ENCODE measurements around the gene GPR176.

GPR176 gene

GRCh38 chr15:39803016-39803415, 117.0 kb downstream of the GPR176 start:
- CTCF ChIA-PET: interaction anchor here (0.5 to 1.2 kb wide), 2 partner anchors 72 to 132 kb away, joined by 3 read pairs; no protein-coding TSS in a partner anchor
- TF ChIP-seq TSHZ1 (tag by site-specific recombination; IDR thresholded peaks at IDR 0.05; ENCODE audit: borderline replicate concordance): no peak
- TF ChIP-seq ZNF529 (tag by site-specific recombination; IDR thresholded peaks at IDR 0.05; ENCODE audit: insufficient replicate concordance): no peak
- TF ChIP-seq ZNF23 (tag by site-specific recombination; IDR thresholded peaks at IDR 0.05; ENCODE audit: borderline replicate concordance): no peak
- no peak for TF ChIP-seq ZNF174 (tag by site-specific recombination; IDR thresholded peaks at IDR 0.05)
- no peak for TF ChIP-seq ZNF211 (tag by site-specific recombination; IDR thresholded peaks at IDR 0.05; ENCODE audit: low read depth)
- Histone ChIP-seq H3K36me3 (ENCODE audit: control insufficient read depth in 2 of 2, insufficient read depth in 1 of 2, low read length in 2 of 2) (no peaks in the 10 kb centered on the region), H3K4me3 (ENCODE audit: low read depth, low read length) (no peak overlapping the region), H3K4me1 (ENCODE audit: control insufficient read depth, insufficient read depth, low read length) (no peaks in the 10 kb centered on the region), H3K9me3 (ENCODE audit: control insufficient read depth, insufficient read depth, low read depth, low read length) (no peaks in the 10 kb centered on the region), H3K27ac (ENCODE audit: extremely low read depth, low read depth, low read length) (no peak overlapping the region)
- POLR2A ChIA-PET: interaction anchor here (0.7 kb wide), 1 partner anchor 23 kb away, joined by 4 read pairs; no protein-coding TSS in a partner anchor

- TF ChIP-seq ZNF23 (tag by site-specific recombination; IDR thresholded peaks at IDR 0.05; ENCODE audit: borderline replicate concordance): no peak
- TF ChIP-seq ZEB2 (tag by site-specific recombination; IDR thresholded peaks at IDR 0.05): no peak
- no peak for TF ChIP-seq SP2 (tag by site-specific recombination; IDR thresholded peaks at IDR 0.05)
- TF ChIP-seq ZNF155 (tag by site-specific recombination; IDR thresholded peaks at IDR 0.05): no peak
- no peak for TF ChIP-seq SETDB1 (IDR thresholded peaks at IDR 0.05; ENCODE audit: insufficient read length, low read length)
- no peak for TF ChIP-seq KLF1 (tag by site-specific recombination; IDR thresholded peaks at IDR 0.05)
- no peak for TF ChIP-seq ZNF518A (tag by site-specific recombination; conservative IDR thresholded peaks at IDR 0.05; ENCODE audit: low read depth)
- TF ChIP-seq OVOL3 (tag by site-specific recombination; IDR thresholded peaks at IDR 0.05): no peak
- no peak for TF ChIP-seq ZSCAN18 (tag by site-specific recombination; IDR thresholded peaks at IDR 0.05)
- no peak for TF ChIP-seq ZNF791 (tag by site-specific recombination; IDR thresholded peaks at IDR 0.05)
- TF ChIP-seq ZNF555 (tag by site-specific recombination; conservative IDR thresholded peaks at IDR 0.05): no peak
- no peak for TF ChIP-seq ZNF785 (tag by site-specific recombination; IDR thresholded peaks at IDR 0.05)
- no peak for TF ChIP-seq KLF17 (tag by site-specific recombination; IDR thresholded peaks at IDR 0.05)
- no peak for TF ChIP-seq ZNF558 (tag by site-specific recombination; IDR thresholded peaks at IDR 0.05)
- Histone ChIP-seq H3K4me3 (ENCODE audit: low read depth, low read length) (no peak overlapping the region), H3K9me3 (ENCODE audit: control insufficient read depth, insufficient read depth, low read depth, low read length) (no peaks in the 10 kb centered on the region), H3K36me3 (ENCODE audit: control insufficient read depth in 2 of 2, insufficient read depth in 1 of 2, low read length in 2 of 2) (no peaks in the 10 kb centered on the region), H3K27ac (ENCODE audit: extremely low read depth, low read depth, low read length) (no peak overlapping the region), H3K4me1 (ENCODE audit: control insufficient read depth, insufficient read depth, low read length) (no peaks in the 10 kb centered on the region)
- ChIA-PET CTCF (interaction anchor here (0.7 kb wide), 3 partner anchors 9 to 183 kb away, joined by 3 read pairs; no protein-coding TSS in a partner anchor), POLR2A (no interaction called here)
Measured at GRCh38 chr15:39801641-39802309, 118.3 kb downstream of the GPR176 start.
